ENCODE results near the gene ACOX2. TPM values are rescaled to one million over a fixed set of nuclear protein-coding genes. Genes with fewer than 3 reads are reported as not detected.
"Not testable (repeated sequence)": the region's sequence is repeated elsewhere in the genome, so short reads cannot be mapped to it uniquely, and the experiment has no call there.

Gene ACOX2
- total RNA-seq, 1 donor from 2014 or later: not detected

DNA sequence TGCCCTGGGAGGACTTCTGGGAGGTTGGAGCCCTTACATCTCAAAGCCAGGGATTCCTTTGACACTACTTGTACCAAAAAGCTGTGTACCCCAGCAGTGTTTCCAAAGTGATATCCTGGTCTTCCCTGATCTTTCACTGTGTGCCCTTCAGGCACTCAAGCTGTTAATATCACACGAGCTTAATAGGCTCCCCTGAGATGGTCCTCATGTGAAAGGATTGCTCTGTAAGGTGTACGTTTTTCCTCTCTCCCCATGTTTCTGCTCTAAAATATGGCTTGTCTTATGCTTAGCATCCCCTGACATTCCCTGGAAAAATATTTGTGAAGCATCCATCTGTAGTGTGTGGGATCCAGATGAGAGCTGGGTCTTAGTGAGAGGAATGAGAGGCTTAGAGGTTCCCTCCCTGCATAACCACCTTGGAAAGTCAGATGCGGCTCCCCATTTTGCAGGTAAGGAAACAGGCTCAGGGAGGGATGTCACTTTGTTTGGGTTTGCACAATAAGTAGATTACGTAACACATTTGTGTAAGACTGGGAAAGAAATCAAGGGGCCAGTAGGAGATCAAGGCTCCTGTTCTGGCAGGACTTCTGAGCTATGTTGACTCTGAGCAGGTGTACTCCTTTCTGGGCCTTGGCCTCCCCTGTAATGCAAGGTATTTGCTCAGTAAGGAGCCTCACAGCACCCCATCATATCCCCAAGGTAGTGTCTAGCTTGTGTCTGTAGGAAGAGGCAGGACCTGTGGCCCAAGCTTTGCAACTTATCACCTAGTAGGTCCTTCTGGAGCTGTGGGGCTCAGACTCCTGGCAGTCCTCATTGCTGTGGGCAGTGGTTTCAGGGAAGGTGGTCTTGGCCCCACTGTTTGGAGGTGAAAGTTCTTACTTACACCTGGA is 667 bp upstream of the ACOX2 start:
- H3K4me1 Mint-ChIP-seq (ENCODE audit: low read depth): peaks cover 12% of the 10 kb centered on the region
- H3K9me3 Mint-ChIP-seq: no peaks in the 10 kb centered on the region
- no peak overlapping the region for H3K27ac Mint-ChIP-seq
- H3K4me3 Mint-ChIP-seq (ENCODE audit: low read depth): no peak overlapping the region
- H3K36me3 Mint-ChIP-seq (ENCODE audit: low read depth): no peaks in the 10 kb centered on the region
- intact Hi-C loops (cut with micrococcal nuclease): no loop called here
- DNase-seq (ENCODE audit: low spot score): no peak
- H3K27me3 Mint-ChIP-seq (ENCODE audit: low read depth): peaks cover 9% of the 10 kb centered on the region

DNA sequence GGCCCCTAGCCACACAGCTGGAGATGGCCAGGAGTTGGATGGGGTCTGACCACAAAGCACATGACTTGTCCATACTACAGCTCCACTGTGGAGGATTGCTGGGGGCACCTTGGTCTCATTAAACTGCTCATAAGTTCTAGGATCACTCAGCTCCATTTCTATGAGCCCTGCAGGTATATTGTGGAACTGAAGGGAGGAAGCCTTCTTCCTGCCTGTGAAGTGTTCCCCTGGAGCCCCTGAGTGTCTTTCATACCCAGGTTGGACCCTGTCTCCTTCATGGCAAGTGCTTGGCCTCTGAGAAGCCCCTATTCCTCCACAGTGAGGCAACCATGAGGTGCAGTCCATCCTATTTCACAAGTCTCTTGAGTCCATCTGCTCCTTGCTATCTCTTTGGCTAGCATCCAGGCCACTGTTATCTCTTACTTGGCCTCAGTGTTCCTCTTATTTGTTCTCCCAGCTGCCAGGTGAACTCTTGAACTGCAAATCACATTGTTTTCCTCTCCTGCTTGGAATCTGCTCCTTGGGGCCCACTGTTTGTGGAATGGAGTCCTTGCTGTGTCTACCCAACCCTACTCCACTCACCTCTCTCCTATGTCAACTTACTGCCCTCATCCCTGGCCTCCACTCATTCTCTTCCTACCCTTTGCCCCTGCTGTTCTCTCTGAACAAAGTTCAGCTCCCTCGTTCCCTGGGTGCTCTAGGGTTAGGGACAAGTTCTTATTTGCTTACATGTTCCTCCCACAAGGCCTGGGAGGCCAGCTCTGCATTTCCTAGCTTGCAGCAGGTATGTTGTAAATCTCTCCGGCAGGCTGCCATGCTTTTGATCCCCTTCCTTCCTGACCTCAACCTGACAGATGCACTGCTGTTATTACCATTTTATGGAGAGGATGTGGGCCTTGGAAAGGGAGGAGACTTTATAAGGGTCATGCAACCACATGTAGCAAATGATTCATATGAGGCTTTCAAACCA is 1.2 kb downstream of the ACOX2 start:
- Mint-ChIP-seq H3K9me3 (no peaks in the 10 kb centered on the region), H3K4me1 (ENCODE audit: low read depth) (peaks cover 19% of the 10 kb centered on the region), H3K27me3 (ENCODE audit: low read depth) (peaks cover 4% of the 10 kb centered on the region), H3K4me3 (ENCODE audit: low read depth) (no peak overlapping the region), H3K36me3 (ENCODE audit: low read depth) (no peaks in the 10 kb centered on the region), H3K27ac (no peak overlapping the region)
- DNase-seq (ENCODE audit: low spot score): no peak
- intact Hi-C loops (cut with micrococcal nuclease): no loop called here

DNA sequence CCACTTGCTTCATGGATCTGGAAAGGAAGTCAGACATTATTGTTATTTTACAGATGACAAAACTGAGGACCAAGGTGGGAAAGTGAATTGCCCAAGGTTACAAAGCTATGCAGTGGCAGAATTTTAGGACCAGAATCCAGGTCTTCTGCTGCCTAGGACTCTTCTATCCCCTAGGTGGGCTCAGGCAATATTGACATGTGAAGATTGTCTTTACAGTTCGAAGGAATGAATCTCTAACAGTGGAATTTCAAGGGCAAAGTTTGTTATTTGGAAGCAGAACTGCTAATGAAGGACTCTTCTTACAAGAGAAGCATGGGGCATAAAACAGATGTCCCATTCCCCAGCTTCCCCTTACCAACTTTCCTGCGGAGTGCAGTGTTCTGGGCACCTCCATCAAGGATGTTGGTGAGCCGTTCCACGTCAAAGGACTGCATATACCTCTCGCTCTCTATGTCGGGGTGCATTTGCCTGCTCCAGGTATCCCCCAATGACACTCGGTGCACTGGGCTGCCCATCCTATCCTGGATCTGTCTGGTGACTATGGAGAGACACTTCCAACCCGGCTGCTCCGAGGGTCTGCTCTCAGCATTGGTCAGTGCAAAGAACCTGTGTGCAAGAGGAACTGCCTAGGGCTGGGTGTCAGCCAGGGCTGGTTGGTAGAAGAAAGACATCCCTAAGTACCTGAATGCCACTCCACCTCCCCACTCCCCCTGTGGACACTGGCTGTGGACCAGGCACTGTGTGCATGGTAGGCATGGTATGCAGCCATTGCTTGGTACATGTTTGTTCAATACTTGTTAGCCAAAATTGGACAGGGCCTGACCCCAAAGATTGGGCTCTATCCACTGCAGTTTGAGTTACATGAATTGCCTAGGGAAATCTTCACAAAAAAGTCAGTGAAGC is 2.1 kb downstream of the ACOX2 start:
- Mint-ChIP-seq H3K27ac (no peak overlapping the region), H3K36me3 (ENCODE audit: low read depth) (no peaks in the 10 kb centered on the region), H3K4me3 (ENCODE audit: low read depth) (no peak overlapping the region), H3K4me1 (ENCODE audit: low read depth) (peaks cover 19% of the 10 kb centered on the region), H3K9me3 (no peaks in the 10 kb centered on the region), H3K27me3 (ENCODE audit: low read depth) (peaks cover 4% of the 10 kb centered on the region)
- intact Hi-C loops (cut with micrococcal nuclease): no loop called here
- no peak for DNase-seq (ENCODE audit: low spot score)

DNA sequence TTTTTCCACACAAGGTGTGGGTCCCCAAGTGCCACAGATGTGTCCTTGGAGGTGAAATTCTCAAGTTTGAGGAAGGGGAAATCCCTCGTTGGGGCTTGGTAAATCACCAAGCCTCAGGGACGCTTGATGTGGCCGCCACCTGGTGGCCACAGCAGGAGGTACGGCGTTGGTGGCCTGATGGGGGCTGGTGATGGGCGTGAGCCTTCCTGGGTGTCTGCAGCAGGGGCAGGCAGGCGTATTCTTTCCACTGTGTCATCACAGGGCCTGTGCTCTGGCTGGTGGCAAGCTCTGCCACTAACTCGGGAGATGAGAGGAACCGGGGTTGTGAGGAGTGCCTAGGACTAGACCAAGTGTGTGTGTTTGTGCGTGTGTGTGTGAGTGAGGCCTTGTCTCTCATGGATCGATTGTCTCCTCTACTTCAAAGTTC is 4.2 kb downstream of the ACOX2 start:
- Mint-ChIP-seq H3K27me3 (ENCODE audit: low read depth) (peaks cover 3% of the 10 kb centered on the region), H3K4me3 (ENCODE audit: low read depth) (no peak overlapping the region), H3K36me3 (ENCODE audit: low read depth) (no peaks in the 10 kb centered on the region), H3K27ac (no peak overlapping the region), H3K9me3 (no peaks in the 10 kb centered on the region), H3K4me1 (ENCODE audit: low read depth) (peaks cover 19% of the 10 kb centered on the region)
- intact Hi-C loops (cut with micrococcal nuclease): loop anchor here (1.0 to 2.0 kb wide), 7 partner anchors 41 to 354 kb away; partner anchors contain the start of genes KCTD6 and PDHB
- peak; percentile 72 for DNase-seq (ENCODE audit: low spot score)

DNA sequence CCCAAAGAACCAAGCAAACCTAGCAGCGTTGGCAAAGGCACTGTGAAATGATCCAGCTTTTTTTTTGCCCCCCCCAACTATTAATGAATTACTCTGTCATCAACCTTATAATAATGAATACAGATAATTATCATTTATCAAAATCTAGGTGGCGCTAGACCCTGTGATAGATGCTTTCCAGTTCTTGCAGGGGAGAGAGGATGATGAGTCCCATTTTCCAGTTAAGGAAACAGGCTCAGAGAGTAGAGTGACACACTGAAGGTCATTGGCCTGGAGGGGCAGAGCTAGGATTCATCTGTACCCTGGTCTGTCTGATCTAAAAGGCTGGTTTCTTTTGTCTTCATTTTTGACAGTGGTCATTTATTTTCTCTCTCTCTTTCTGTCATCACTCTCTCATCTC is 5.0 kb downstream of the ACOX2 start:
- Mint-ChIP-seq H3K27ac (no peak overlapping the region), H3K9me3 (no peaks in the 10 kb centered on the region), H3K36me3 (ENCODE audit: low read depth) (no peaks in the 10 kb centered on the region), H3K27me3 (ENCODE audit: low read depth) (peaks cover 3% of the 10 kb centered on the region), H3K4me1 (ENCODE audit: low read depth) (peaks cover 19% of the 10 kb centered on the region), H3K4me3 (ENCODE audit: low read depth) (no peak overlapping the region)
- no peak for DNase-seq (ENCODE audit: low spot score)
- intact Hi-C loops (cut with micrococcal nuclease): loop anchor here (1.0 to 2.0 kb wide), 7 partner anchors 40 to 353 kb away; partner anchors contain the start of genes KCTD6 and PDHB

DNA sequence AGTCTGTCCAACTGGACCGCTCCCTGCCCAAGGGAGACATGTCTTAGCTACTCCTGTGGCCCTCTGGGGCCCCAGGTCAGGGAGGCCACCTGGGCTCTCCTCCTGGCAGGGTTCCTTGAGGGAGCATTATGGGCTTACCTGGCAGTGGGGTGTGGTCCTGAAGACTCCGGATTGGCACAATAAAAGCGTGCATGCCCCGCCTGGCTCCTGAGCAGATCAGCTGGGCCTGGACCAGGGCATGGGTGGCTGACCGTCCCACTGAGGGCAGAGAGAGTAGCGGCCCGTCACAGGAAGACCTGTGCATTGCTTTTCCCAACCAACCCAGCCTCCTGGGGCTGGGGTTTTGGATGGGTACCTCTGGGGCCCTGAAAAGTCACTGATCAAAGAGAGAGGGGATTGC is 5.4 kb downstream of the ACOX2 start:
- Mint-ChIP-seq H3K4me1 (ENCODE audit: low read depth) (peaks cover 19% of the 10 kb centered on the region), H3K36me3 (ENCODE audit: low read depth) (no peaks in the 10 kb centered on the region), H3K27me3 (ENCODE audit: low read depth) (peaks cover 3% of the 10 kb centered on the region), H3K4me3 (ENCODE audit: low read depth) (no peak overlapping the region), H3K9me3 (no peaks in the 10 kb centered on the region), H3K27ac (no peak overlapping the region)
- no peak for DNase-seq (ENCODE audit: low spot score)
- intact Hi-C loops (cut with micrococcal nuclease): no loop called here

DNA sequence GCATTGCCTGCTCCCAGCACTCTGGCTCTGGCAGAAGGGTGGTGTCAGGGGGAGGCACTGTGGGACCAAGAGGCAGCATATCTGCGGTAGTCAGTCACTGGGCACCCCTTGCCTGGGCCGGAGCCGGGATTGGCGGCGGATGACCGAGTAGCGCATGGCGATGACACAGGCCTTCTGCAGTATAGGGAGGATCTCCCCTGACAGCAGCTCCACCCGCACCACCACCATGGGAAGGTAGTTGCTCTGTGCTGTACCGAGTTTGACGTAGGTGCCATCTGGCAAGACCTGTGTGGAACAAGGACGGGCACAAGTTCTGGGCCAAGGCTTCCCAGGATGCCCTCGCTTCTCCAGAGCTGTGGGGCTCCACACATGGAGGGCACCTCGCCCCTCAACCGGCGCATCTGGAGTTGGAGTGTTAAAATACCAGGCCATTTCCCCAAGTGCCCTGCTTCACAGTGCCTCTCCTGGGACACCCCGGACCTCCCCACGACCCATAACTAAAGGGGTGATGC is 6.6 kb downstream of the ACOX2 start:
- Mint-ChIP-seq H3K9me3 (no peaks in the 10 kb centered on the region), H3K4me1 (ENCODE audit: low read depth) (peaks cover 12% of the 10 kb centered on the region), H3K4me3 (ENCODE audit: low read depth) (no peak overlapping the region), H3K36me3 (ENCODE audit: low read depth) (no peaks in the 10 kb centered on the region), H3K27me3 (ENCODE audit: low read depth) (no peaks in the 10 kb centered on the region), H3K27ac (no peak overlapping the region)
- intact Hi-C loops (cut with micrococcal nuclease): no loop called here
- no peak for DNase-seq (ENCODE audit: low spot score)

DNA sequence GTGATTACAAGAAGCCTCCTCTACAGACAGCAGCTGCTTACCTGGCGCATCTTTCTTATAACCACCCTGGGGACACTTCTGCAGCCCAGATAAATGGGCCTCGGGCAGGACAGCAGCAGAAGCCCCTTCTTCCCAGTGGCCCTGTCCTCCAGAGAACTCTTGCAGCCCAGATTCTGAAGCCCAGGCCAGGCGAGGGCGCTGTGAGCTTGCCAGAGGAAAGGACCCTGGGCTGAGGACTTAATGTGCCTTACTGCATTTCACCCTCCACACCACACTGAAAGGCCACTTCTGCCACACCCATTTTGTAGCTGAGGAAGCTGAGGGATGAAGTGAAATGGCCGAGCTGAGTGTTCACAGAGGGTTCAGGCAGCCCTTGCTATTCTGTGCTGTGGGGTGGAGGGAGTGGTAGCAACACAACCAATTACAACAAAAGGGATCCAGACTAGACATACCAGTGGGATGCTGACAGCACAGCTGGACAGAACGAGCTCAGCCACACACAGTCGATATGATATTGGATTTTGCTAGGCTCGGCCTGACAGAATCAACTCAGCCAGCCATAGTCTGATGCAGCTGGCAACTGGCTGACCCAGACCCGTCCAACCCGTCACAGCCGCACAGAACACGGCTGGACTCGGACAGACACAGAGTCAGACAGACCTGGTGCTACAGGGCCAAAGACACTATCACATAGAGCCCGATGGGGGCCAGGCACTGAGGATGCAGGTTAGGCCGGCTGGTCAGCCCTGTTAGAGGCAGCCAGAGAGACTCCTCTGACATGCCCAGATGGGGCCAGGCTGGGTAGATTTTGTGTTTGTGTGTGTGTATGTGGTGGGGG is 7.3 kb downstream of the ACOX2 start:
- H3K4me1 Mint-ChIP-seq (ENCODE audit: low read depth): peaks cover 12% of the 10 kb centered on the region
- no peak overlapping the region for H3K27ac Mint-ChIP-seq
- intact Hi-C loops (cut with micrococcal nuclease): no loop called here
- no peak for DNase-seq (ENCODE audit: low spot score)
- no peaks in the 10 kb centered on the region for H3K36me3 Mint-ChIP-seq (ENCODE audit: low read depth)
- no peak overlapping the region for H3K4me3 Mint-ChIP-seq (ENCODE audit: low read depth)
- H3K9me3 Mint-ChIP-seq: no peaks in the 10 kb centered on the region
- H3K27me3 Mint-ChIP-seq (ENCODE audit: low read depth): no peaks in the 10 kb centered on the region

DNA sequence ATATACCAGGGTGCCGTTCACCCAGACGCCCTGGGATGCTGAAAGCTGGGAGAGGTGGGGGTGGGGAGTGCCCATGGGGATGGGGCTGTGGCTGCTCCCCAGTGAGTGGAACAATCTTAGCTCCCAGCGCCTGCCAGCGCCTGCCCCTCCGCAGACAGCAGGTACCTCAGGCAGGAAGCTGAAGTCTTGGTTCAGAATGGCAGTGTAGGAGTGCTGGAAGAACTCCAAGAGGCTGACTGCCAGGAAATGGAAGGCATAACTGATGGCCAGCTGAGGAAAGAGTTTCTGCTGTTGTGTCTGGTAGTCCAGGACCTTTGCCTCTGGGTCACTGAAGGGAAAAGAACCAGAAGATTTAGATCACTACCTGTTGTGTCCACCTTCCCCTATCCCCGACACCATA is 8.4 kb downstream of the ACOX2 start:
- DNase-seq (ENCODE audit: low spot score): no peak
- intact Hi-C loops (cut with micrococcal nuclease): no loop called here
- H3K27me3 Mint-ChIP-seq (ENCODE audit: low read depth): no peaks in the 10 kb centered on the region
- H3K27ac Mint-ChIP-seq: no peak overlapping the region
- no peaks in the 10 kb centered on the region for H3K9me3 Mint-ChIP-seq
- no peaks in the 10 kb centered on the region for H3K36me3 Mint-ChIP-seq (ENCODE audit: low read depth)
- H3K4me1 Mint-ChIP-seq (ENCODE audit: low read depth): peaks cover 12% of the 10 kb centered on the region
- no peak overlapping the region for H3K4me3 Mint-ChIP-seq (ENCODE audit: low read depth)

DNA sequence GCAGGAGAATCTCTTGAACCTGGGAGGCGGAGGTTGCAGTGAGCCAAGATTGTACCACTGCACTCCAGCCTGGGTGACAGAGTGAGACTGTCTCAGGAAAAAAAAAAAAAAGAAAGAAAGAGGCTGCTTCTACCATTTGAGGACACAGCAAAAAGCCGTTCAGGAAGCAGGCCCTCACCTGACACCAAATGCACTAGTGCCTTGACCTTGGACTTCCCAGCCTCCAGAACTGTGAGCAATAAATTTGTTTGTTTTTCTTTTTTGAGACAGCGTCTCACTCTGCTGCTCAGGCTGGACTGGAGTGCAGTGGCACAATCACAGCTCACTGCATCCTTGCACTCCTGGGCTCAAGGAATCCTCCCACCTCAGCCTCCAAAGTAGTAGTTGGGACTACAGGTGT is 9.6 kb downstream of the ACOX2 start:
- DNase-seq (ENCODE audit: low spot score); H3K27ac Mint-ChIP-seq; H3K4me1 Mint-ChIP-seq (ENCODE audit: low read depth); H3K27me3 Mint-ChIP-seq (ENCODE audit: low read depth); H3K36me3 Mint-ChIP-seq (ENCODE audit: low read depth); intact Hi-C loops (cut with micrococcal nuclease); H3K4me3 Mint-ChIP-seq (ENCODE audit: low read depth); H3K9me3 Mint-ChIP-seq: not testable (repeated sequence)

DNA sequence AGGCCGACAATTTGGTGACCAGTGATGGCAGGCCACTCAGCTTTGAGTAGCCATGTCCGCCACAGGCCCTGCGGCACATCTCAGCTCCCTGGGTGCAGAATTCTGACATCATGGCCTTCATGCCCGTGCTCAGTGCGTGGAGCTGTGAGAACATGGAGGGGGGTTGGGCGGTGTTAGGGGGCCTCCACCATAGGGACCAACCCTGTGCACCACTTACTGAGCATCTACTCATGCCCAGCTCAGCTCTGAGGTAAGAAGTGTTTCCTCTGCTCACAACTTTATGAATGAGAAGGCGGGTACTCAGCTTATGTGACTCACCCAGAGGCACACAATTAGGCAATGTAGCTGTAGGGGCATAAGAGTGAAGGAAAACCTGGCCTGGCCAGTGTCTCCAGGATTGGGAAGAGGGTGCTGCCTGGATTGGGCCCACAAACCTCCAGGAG is 10.5 kb downstream of the ACOX2 start:
- Mint-ChIP-seq H3K27me3 (ENCODE audit: low read depth) (no peaks in the 10 kb centered on the region), H3K4me1 (ENCODE audit: low read depth) (no peaks in the 10 kb centered on the region), H3K36me3 (ENCODE audit: low read depth) (no peaks in the 10 kb centered on the region), H3K4me3 (ENCODE audit: low read depth) (no peak overlapping the region), H3K27ac (no peak overlapping the region), H3K9me3 (no peaks in the 10 kb centered on the region)
- DNase-seq (ENCODE audit: low spot score): no peak
- intact Hi-C loops (cut with micrococcal nuclease): no loop called here

Measured in activated T-helper 2 cell treated with anti-CD3 and anti-CD28 coated beads, Interferon-gamma antibody, Interleukin-2, Interleukin-4, amounts not matched to agents 10 μg/mL and 5 μg/mL and 100 μg/mL, durations not matched to agents 14 hours and 24 hours and 36 hours (primary cell).